HFF-Myc (cell line): ENCODE measurements around the gene CDT1.

Experiments used
- DNase-seq: peaks from one replicate; pipeline ENCODE4 v3.0.0-alpha.2; 2011; ENCODE audit warnings: low read depth; ENCODE audit errors: extremely low read depth
- H3K4me3 ChIP-seq: replicated peaks from 2 replicates; pipeline ENCODE4 v1.5.1; 2011; ENCODE audit warnings: low read depth, mild to moderate bottlenecking, control low read depth, low read length
- CTCF ChIP-seq: IDR thresholded peaks from 2 replicates; pipeline ENCODE4 v1.5.1; 2012; ENCODE audit warnings: mild to moderate bottlenecking, low read depth, low read length, control low read depth; ENCODE audit errors: missing control alignments

CDT1 gene

GRCh38 chr16:88773812-88774291, 29.7 kb upstream of the CDT1 start:
- DNase-seq = peak; percentile 54
- TF ChIP-seq CTCF = no peak
- H3K4me3 ChIP-seq = peak overlapping the region; percentile 34

GRCh38 chr16:88774544-88775393, 28.8 kb upstream of the CDT1 start:
- TF ChIP-seq CTCF = no peak
- no peak for DNase-seq
- H3K4me3 ChIP-seq = no peak overlapping the region

GRCh38 chr16:88775825-88776224, 27.8 kb upstream of the CDT1 start:
- TF ChIP-seq CTCF = no peak
- no peak for DNase-seq
- H3K4me3 ChIP-seq = no peak overlapping the region

GRCh38 chr16:88777471-88778270, 25.9 kb upstream of the CDT1 start:
- no peak overlapping the region for H3K4me3 ChIP-seq
- no peak for TF ChIP-seq CTCF
- no peak for DNase-seq

GRCh38 chr16:88778271-88778525, 25.4 kb upstream of the CDT1 start:
- TF ChIP-seq CTCF = no peak
- no peak overlapping the region for H3K4me3 ChIP-seq
- no peak for DNase-seq

GRCh38 chr16:88778541-88779065, 25.0 kb upstream of the CDT1 start:
- H3K4me3 ChIP-seq = no peak overlapping the region
- no peak for TF ChIP-seq CTCF
- DNase-seq = no peak
